Head of caudate nucleus (tissue), 42 donors: ENCODE measurements around the gene PIK3R1.

Experiments
- DNase-seq, 42 donors: peaks; one replicate each; pipeline versions ENCODE4 v3.0.0 to v3.0.0-alpha.2; 2020 to 2021; ENCODE audit warnings: mixed read lengths in 7 of 42
- intact Hi-C: fragments of 100-400 bp; cut with DNase I; formaldehyde crosslinking; loops from one replicate; pipeline ENCODE4 v1.15.0; 2022

PIK3R1 gene

GRCh38 chr5:68332080-68332451 lies 116.5 kb downstream of the PIK3R1 start:
- DNase-seq: no peak
- intact Hi-C loops: no loop called here

- no peak for DNase-seq
- intact Hi-C loops: no loop called here
Observed at GRCh38 chr5:68332556-68332955, 117.0 kb downstream of the PIK3R1 start.

- intact Hi-C loops: no loop called here
- DNase-seq: no peak
Observed at GRCh38 chr5:68333649-68334552, 118.3 kb downstream of the PIK3R1 start.

GRCh38 chr5:68334553-68334886 lies 119.0 kb downstream of the PIK3R1 start:
- intact Hi-C loops: no loop called here
- DNase-seq: no peak

GRCh38 chr5:68335075-68335474 lies 119.5 kb downstream of the PIK3R1 start:
- intact Hi-C loops: no loop called here
- DNase-seq: no peak

GRCh38 chr5:68336200-68336599 lies 120.6 kb downstream of the PIK3R1 start:
- DNase-seq: no peak
- intact Hi-C loops: no loop called here

GRCh38 chr5:68337235-68337634 lies 121.7 kb downstream of the PIK3R1 start:
- intact Hi-C loops: no loop called here
- DNase-seq: no peak

- DNase-seq: no peak
- intact Hi-C loops: no loop called here
Observed at GRCh38 chr5:68339921-68340321, 124.4 kb downstream of the PIK3R1 start.

GRCh38 chr5:68341006-68341405 lies 125.5 kb downstream of the PIK3R1 start:
- no peak for DNase-seq
- intact Hi-C loops: no loop called here

- no peak for DNase-seq
- intact Hi-C loops: no loop called here
Observed at GRCh38 chr5:68342693-68343092, 127.1 kb downstream of the PIK3R1 start.

GRCh38 chr5:68343421-68343826 lies 127.9 kb downstream of the PIK3R1 start:
- DNase-seq: peak in 35 of 42 donors; percentile 4 to 88 (median 53)
- intact Hi-C loops: no loop called here

- peak in 37 of 42 donors; percentile 11 to 85 (median 48) for DNase-seq
- intact Hi-C loops: no loop called here
Observed at GRCh38 chr5:68344447-68345111, 129.0 kb downstream of the PIK3R1 start.

GRCh38 chr5:68345171-68345570 lies 129.6 kb downstream of the PIK3R1 start:
- intact Hi-C loops: no loop called here
- no peak for DNase-seq

GRCh38 chr5:68345582-68345981 lies 130.0 kb downstream of the PIK3R1 start:
- intact Hi-C loops: no loop called here

GRCh38 chr5:68347536-68347935 lies 132.0 kb downstream of the PIK3R1 start:
- intact Hi-C loops: no loop called here
- no peak for DNase-seq

More at GRCh38 chr5:68345582-68345981, 130.0 kb downstream of the PIK3R1 start:
- no peak for DNase-seq

- no peak for DNase-seq
- intact Hi-C loops: no loop called here
Observed at GRCh38 chr5:68348447-68349222, 133.1 kb downstream of the PIK3R1 start.

- intact Hi-C loops: no loop called here
- DNase-seq: no peak
Observed at GRCh38 chr5:68350176-68350575, 134.6 kb downstream of the PIK3R1 start.
